Measurements from ENCODE around the gene IFNA13. TPM values are rescaled to one million over a fixed set of nuclear protein-coding genes. Genes with fewer than 3 reads are reported as not detected.

The IFNA13 gene
- polyA plus RNA-seq, 3 donors, result not detected

DNA sequence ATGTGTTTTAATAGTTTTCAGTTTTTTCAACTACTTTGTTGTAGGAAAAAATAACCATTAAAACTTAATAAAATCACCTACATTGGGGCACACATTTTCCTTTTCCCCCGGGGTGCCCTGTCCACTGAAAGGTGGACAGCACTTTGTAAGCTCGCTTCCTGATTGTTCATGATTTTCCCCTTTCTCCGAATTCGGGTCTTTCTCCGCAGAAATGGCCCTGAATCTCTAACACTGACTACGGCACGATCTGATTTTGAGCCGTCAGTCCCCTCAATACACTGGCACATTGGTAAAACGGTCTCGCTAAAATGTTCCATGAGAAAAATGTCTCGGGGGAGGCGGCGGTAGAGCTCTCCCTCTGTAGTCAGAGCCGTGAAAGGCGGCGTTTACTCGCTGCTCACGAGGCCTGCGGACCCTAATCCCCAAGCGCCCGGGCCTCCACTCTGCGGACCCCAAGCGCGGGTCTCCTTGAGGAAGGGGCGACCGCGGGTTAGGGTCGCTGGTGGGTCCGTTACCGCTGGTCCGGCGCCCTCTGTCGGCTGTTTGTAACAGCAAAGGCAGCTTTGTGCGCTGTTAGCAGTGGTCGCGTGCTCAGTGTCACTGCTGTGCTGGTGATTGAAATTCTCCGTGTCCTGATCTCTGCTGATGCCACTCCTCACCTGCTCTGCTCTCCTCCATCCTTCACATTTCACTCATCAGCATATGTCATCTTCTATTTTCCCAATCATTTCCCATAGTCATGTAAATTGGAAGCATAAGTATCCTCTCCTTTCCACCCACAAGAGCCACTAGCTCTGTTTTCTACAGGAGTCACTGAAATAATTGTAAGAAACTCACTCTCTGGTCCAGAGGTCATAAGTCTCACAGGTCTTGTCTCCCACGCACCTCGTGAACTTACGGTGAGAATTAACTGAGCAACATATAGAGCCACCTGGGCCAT is 28.2 kb upstream of the IFNA13 start:
- H3K4me1 Mint-ChIP-seq, result peaks cover 10% of the 10 kb centered on the region

DNA sequence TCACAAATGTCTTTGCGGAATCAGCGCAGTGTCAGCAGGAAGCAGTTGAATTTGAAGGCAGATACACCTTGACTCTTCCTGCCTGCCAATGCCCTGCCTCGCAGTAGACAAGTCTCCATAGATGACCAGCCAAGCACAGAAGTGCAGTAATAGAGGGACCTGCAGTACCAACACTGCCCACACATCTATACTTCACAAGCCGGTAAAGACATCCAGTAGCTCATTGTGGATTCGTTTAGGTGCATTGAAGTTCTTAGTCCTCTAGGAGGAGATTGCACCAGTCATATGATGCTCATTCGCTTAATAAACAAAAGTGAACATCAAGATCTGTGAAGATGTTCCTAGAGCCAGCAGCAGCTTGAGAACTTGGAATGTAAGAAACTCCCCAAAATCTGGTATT is 24.4 kb upstream of the IFNA13 start:
- H3K4me2 ChIP-seq (replicated peaks; ENCODE audit: extremely low read depth, low read length, poor library complexity, severe bottlenecking), result no peak overlapping the region
- no peaks in the 10 kb centered on the region for H3K36me3 ChIP-seq (replicated peaks in 1 of 2; ENCODE audit: control insufficient read depth in 1 of 2, insufficient read depth in 2 of 2, low read length in 2 of 2)
- H2AFZ ChIP-seq (ENCODE audit: insufficient read depth, low read depth, low read length, poor library complexity, severe bottlenecking), result no peak overlapping the region
- intact Hi-C loops (cut with micrococcal nuclease), result loop anchor here in 1 of 2 donors (10.0 kb wide), 1 partner anchor 67 kb away; no protein-coding TSS in a partner anchor
- Mint-ChIP-seq H3K27ac (no peak overlapping the region), H3K36me3 (no peaks in the 10 kb centered on the region), H3K27me3 (ENCODE audit: low read depth in 3 of 3) (peaks cover 69 to 85% (median 82%) of the 10 kb centered on the region in 3 donors), H3K9me3 (peaks cover 0 to 3% (median 0%) of the 10 kb centered on the region in 7 donors), H3K4me1 (peaks cover 7% of the 10 kb centered on the region), H3K4me3 (peak overlapping the region in 1 of 2 donors; percentile 49)
- H3K4me1 ChIP-seq (ENCODE audit: control insufficient read depth in 1 of 2, insufficient read depth in 2 of 2, low read length in 2 of 2), result peaks cover 8 to 10% of the 10 kb centered on the region in 2 donors
- no peak overlapping the region for H3K9ac ChIP-seq (ENCODE audit: insufficient read depth, low read length, poor library complexity, severe bottlenecking)
- no peaks in the 10 kb centered on the region for H4K20me1 ChIP-seq (ENCODE audit: insufficient read depth, low read length)
- 91% methylated on average over 5 of the region's 6 CpGs for WGBS (ENCODE audit: insufficient coverage)
- no peak for DNase-seq
- TF ChIP-seq, protein P1, sequence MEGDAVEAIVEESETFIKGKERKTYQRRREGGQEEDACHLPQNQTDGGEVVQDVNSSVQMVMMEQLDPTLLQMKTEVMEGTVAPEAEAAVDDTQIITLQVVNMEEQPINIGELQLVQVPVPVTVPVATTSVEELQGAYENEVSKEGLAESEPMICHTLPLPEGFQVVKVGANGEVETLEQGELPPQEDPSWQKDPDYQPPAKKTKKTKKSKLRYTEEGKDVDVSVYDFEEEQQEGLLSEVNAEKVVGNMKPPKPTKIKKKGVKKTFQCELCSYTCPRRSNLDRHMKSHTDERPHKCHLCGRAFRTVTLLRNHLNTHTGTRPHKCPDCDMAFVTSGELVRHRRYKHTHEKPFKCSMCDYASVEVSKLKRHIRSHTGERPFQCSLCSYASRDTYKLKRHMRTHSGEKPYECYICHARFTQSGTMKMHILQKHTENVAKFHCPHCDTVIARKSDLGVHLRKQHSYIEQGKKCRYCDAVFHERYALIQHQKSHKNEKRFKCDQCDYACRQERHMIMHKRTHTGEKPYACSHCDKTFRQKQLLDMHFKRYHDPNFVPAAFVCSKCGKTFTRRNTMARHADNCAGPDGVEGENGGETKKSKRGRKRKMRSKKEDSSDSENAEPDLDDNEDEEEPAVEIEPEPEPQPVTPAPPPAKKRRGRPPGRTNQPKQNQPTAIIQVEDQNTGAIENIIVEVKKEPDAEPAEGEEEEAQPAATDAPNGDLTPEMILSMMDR (IDR thresholded peaks at IDR 0.05), result no peak
- no peak overlapping the region for H3K27ac ChIP-seq (ENCODE audit: low read depth in 1 of 2, low read length in 2 of 2)
- no peaks in the 10 kb centered on the region for H3K79me2 ChIP-seq (ENCODE audit: insufficient read depth, low read length)
- peaks cover 85 to 96% of the 10 kb centered on the region in 2 donors for H3K27me3 ChIP-seq (ENCODE audit: control insufficient read depth in 2 of 2, insufficient read depth in 2 of 2, low read length in 2 of 2)
- H3K4me3 ChIP-seq (replicated peaks in 1 of 3; ENCODE audit: low read depth in 2 of 3, low read length in 3 of 3), result no peak overlapping the region
- no peaks in the 10 kb centered on the region for H3K9me3 ChIP-seq (replicated peaks in 1 of 2; ENCODE audit: control insufficient read depth in 1 of 2, insufficient read depth in 1 of 2, low read length in 2 of 2)

More for the DNA sequence above, 28.2 kb upstream of the IFNA13 start:
- H3K27ac ChIP-seq (ENCODE audit: low read depth in 1 of 2, low read length in 2 of 2), result no peak overlapping the region
- H4K20me1 ChIP-seq (ENCODE audit: insufficient read depth, low read length), result no peaks in the 10 kb centered on the region
- H3K27me3 Mint-ChIP-seq (ENCODE audit: low read depth in 3 of 3), result peaks cover 66 to 87% (median 78%) of the 10 kb centered on the region in 3 donors
- WGBS (ENCODE audit: insufficient coverage), result 1% methylated on average over 36 of the region's 40 CpGs
- peak overlapping the region; percentile 89 for H3K4me2 ChIP-seq (replicated peaks; ENCODE audit: extremely low read depth, low read length, poor library complexity, severe bottlenecking)
- no peaks in the 10 kb centered on the region for H3K9me3 ChIP-seq (replicated peaks in 1 of 2; ENCODE audit: control insufficient read depth in 1 of 2, insufficient read depth in 1 of 2, low read length in 2 of 2)
- H3K36me3 Mint-ChIP-seq, result no peaks in the 10 kb centered on the region
- H3K27ac Mint-ChIP-seq, result peak overlapping the region in 1 of 7 donors; percentile 1
- peaks cover 8 to 10% of the 10 kb centered on the region in 2 donors for H3K4me1 ChIP-seq (ENCODE audit: control insufficient read depth in 1 of 2, insufficient read depth in 2 of 2, low read length in 2 of 2)
- TF ChIP-seq, protein P1 (IDR thresholded peaks at IDR 0.05), result peak; percentile 85
- DNase-seq, result peak in 2 of 3 donors; percentile 31 to 46
- peak overlapping the region; percentile 76 to 98 for H3K4me3 Mint-ChIP-seq
- peak overlapping the region; percentile 37 to 78 (median 38) for H3K4me3 ChIP-seq (replicated peaks in 1 of 3; ENCODE audit: low read depth in 2 of 3, low read length in 3 of 3)
- peak overlapping the region; percentile 38 for H3K9ac ChIP-seq (ENCODE audit: insufficient read depth, low read length, poor library complexity, severe bottlenecking)
- peak overlapping the region; percentile 80 for H2AFZ ChIP-seq (ENCODE audit: insufficient read depth, low read depth, low read length, poor library complexity, severe bottlenecking)
- H3K36me3 ChIP-seq (replicated peaks in 1 of 2; ENCODE audit: control insufficient read depth in 1 of 2, insufficient read depth in 2 of 2, low read length in 2 of 2), result no peaks in the 10 kb centered on the region
- H3K9me3 Mint-ChIP-seq, result peaks cover 0 to 5% (median 0%) of the 10 kb centered on the region in 7 donors
- intact Hi-C loops (cut with micrococcal nuclease), result loop anchor here in 1 of 2 donors (10.0 kb wide), 1 partner anchor 71 kb away; no protein-coding TSS in a partner anchor
- H3K79me2 ChIP-seq (ENCODE audit: insufficient read depth, low read length), result no peaks in the 10 kb centered on the region
- H3K27me3 ChIP-seq (ENCODE audit: control insufficient read depth in 2 of 2, insufficient read depth in 2 of 2, low read length in 2 of 2), result peaks cover 77 to 91% of the 10 kb centered on the region in 2 donors
